HEK293 (cell line): ENCODE measurements around the gene PRKCE.

Experiments
- CTCF ChIA-PET: fragments of 350-600 bp; formaldehyde crosslinking; extraction: SDS; loops from one replicate; lab custom pipeline; 2021; ENCODE audit warnings: antibody characterized with exemption; lab: Yijun Ruan, JAX
- POLR2A ChIA-PET: fragments of 300-600 bp; formaldehyde crosslinking; extraction: SDS; loops from one replicate; lab custom pipeline; 2020; ENCODE audit warnings: antibody characterized with exemption, inconsistent platforms; lab: Yijun Ruan, JAX
- H3K27ac ChIP-seq: fragments of 200-500 bp; sonication (Bioruptor generic); 2 replicates; pipeline ENCODE4 v1.5.1; 2014; ENCODE audit warnings: low read depth, low read length, control low read depth, inconsistent platforms; ENCODE audit errors: extremely low read depth
- H3K36me3 ChIP-seq, 2 experiments: fragments of 200-500 bp in 1 of 2; sonication (Bioruptor generic) in 1 of 2; 1 replicate in 1 of 2; 2 replicates in 1 of 2; pipeline ENCODE4 v1.5.1; 2014 to 2017; ENCODE audit warnings: inconsistent platforms in 2 of 2, low read length in 2 of 2; ENCODE audit not compliant: control insufficient read depth in 2 of 2, insufficient read depth in 1 of 2
- H3K4me1 ChIP-seq: fragments of 200-500 bp; sonication (Bioruptor generic); 2 replicates; pipeline ENCODE4 v1.5.1; 2014; ENCODE audit warnings: mild to moderate bottlenecking, low read length, inconsistent platforms; ENCODE audit not compliant: control insufficient read depth, insufficient read depth
- H3K4me3 ChIP-seq: 2 replicates; pipeline ENCODE4 v1.5.1; 2011; ENCODE audit warnings: low read depth, mild to moderate bottlenecking, control low read depth, low read length, moderate library complexity
- H3K9me3 ChIP-seq: fragments of 200-500 bp; sonication (Bioruptor generic); 2 replicates; pipeline ENCODE4 v1.5.1; 2014; ENCODE audit warnings: low read depth, low read length, inconsistent platforms; ENCODE audit not compliant: control insufficient read depth, insufficient read depth
- ELK4 ChIP-seq: IDR thresholded peaks from 2 replicates; pipeline ENCODE4 v1.6.1; 2011; ENCODE audit warnings: mild to moderate bottlenecking, low read depth, low read length, borderline replicate concordance
- HIC1 ChIP-seq: fragments of 450-650 bp; formaldehyde crosslinking; IDR thresholded peaks from 2 replicates; pipeline ENCODE4 v1.5.1; 2016; ENCODE audit warnings: missing biosample characterization, missing genetic modification characterization
- MEIS1 ChIP-seq: sonication (generic); formaldehyde crosslinking; IDR thresholded peaks from 2 replicates; pipeline ENCODE4 v1.8.1; 2022; ENCODE audit warnings: missing genetic modification reagents, mild to moderate bottlenecking, borderline replicate concordance
- PRDM10 ChIP-seq: fragments of 450-650 bp; formaldehyde crosslinking; IDR thresholded peaks from 2 replicates; pipeline ENCODE4 v1.5.1; 2016; ENCODE audit warnings: missing biosample characterization, missing genetic modification characterization
- PRDM2 ChIP-seq: fragments of 450-650 bp; formaldehyde crosslinking; IDR thresholded peaks from 2 replicates; pipeline ENCODE4 v1.5.1; 2016; ENCODE audit warnings: missing biosample characterization, missing genetic modification characterization, borderline replicate concordance
- YY1 ChIP-seq: fragments of 450-650 bp; formaldehyde crosslinking; IDR thresholded peaks from 2 replicates; pipeline ENCODE4 v1.5.1; 2018; ENCODE audit warnings: missing biosample characterization, missing genetic modification characterization
- ZBTB26 ChIP-seq: fragments of 450-650 bp; formaldehyde crosslinking; optimal IDR thresholded peaks from 2 replicates; pipeline ENCODE3; 2016; ENCODE audit warnings: missing biosample characterization, mild to moderate bottlenecking, missing genetic modification characterization
- ZNF2 ChIP-seq: fragments of 450-650 bp; formaldehyde crosslinking; IDR thresholded peaks from 2 replicates; pipeline ENCODE4 v1.5.1; 2016; ENCODE audit warnings: missing biosample characterization, missing genetic modification characterization
- ZNF221 ChIP-seq: fragments of 450-650 bp; formaldehyde crosslinking; IDR thresholded peaks from 2 replicates; pipeline ENCODE4 v1.5.1; 2017; ENCODE audit warnings: missing biosample characterization, missing genetic modification characterization, borderline replicate concordance
- ZNF280C ChIP-seq: fragments of 450-650 bp; formaldehyde crosslinking; IDR thresholded peaks from 2 replicates; pipeline ENCODE4 v1.5.1; 2016; ENCODE audit warnings: missing biosample characterization, missing genetic modification characterization
- ZNF518A ChIP-seq: fragments of 450-650 bp; formaldehyde crosslinking; conservative IDR thresholded peaks from 2 replicates; pipeline ENCODE4 v1.5.1; 2016; ENCODE audit warnings: low read depth, missing biosample characterization, missing genetic modification characterization
- ZNF580 ChIP-seq: fragments of 450-650 bp; formaldehyde crosslinking; IDR thresholded peaks from 2 replicates; pipeline ENCODE4 v1.5.1; 2016; ENCODE audit warnings: missing biosample characterization, missing genetic modification characterization
- ZNF654 ChIP-seq: fragments of 450-650 bp; formaldehyde crosslinking; IDR thresholded peaks from 2 replicates; pipeline ENCODE4 v1.5.1; 2016; ENCODE audit warnings: low read depth, missing biosample characterization, missing genetic modification characterization
- ZNF707 ChIP-seq: fragments of 450-650 bp; formaldehyde crosslinking; IDR thresholded peaks from 2 replicates; pipeline ENCODE4 v1.5.1; 2016; ENCODE audit warnings: missing biosample characterization, missing genetic modification characterization

PRKCE gene

GRCh38 chr2:46042207-46042637, 390.7 kb downstream of the PRKCE start:
- no peak overlapping the region for H3K27ac ChIP-seq
- POLR2A ChIA-PET, result no interaction called here
- TF ChIP-seq ZNF707 (tag by site-specific recombination) (no peak), PRDM10 (tag by site-specific recombination) (no peak), ZNF580 (tag by site-specific recombination) (no peak), HIC1 (tag by site-specific recombination) (no peak), MEIS1 (CRISPR knock-in tag) (no peak), ZNF221 (tag by site-specific recombination) (no peak), ELK4 (no peak), ZNF280C (no peak), ZNF654 (tag by site-specific recombination) (no peak), ZNF518A (tag by site-specific recombination) (no peak), ZNF2 (no peak), ZBTB26 (no peak), PRDM2 (tag by site-specific recombination) (no peak), YY1 (tag by site-specific recombination) (no peak)

More at GRCh38 chr2:46042207-46042637, 390.7 kb downstream of the PRKCE start:
- H3K4me1 ChIP-seq, result no peaks in the 10 kb centered on the region
- H3K36me3 ChIP-seq, result no peaks in the 10 kb centered on the region
- H3K4me3 ChIP-seq, result no peak overlapping the region
- CTCF ChIA-PET, result interaction anchor here (0.7 to 1.1 kb wide), 4 partner anchors 20 to 767 kb away, joined by 3 to 4 read pairs (median 4); no protein-coding TSS in a partner anchor
- no peaks in the 10 kb centered on the region for H3K9me3 ChIP-seq
